Measurements from ENCODE around the gene UQCRC1.
A peak's percentile ranks its signal among the peaks of the same experiment; 100 is the strongest.

- no peak for TF ChIP-seq POLR2AphosphoS5 (IDR thresholded peaks at IDR 0.05)
- TF ChIP-seq CTCF (IDR thresholded peaks at IDR 0.05): peak; percentile 54 to 94 (median 90)
- TF ChIP-seq EP300 (IDR thresholded peaks at IDR 0.05): no peak
- TF ChIP-seq POLR2A (IDR thresholded peaks at IDR 0.05): peak in 2 of 4 donors; percentile 27 to 33
Measured at GRCh38 chr3:48656061-48656840, 46.8 kb upstream of the UQCRC1 start.

Data from upper lobe of left lung (tissue), 4 donors.